Activated B cell treated with CpG ODN at 0.5 μM for 24 hours (primary cell): Measurements from ENCODE around the gene FBN2. TPM values are rescaled to one million over a fixed set of nuclear protein-coding genes. Genes with fewer than 3 reads are reported as not detected.

Experiments used
- ATAC-seq: fragments of 200-7000 bp; cut with Tn5 transposase; one replicate; pipeline ENCODE4 v1.10.0; 2021; ENCODE audit warnings: low read depth, mild to moderate bottlenecking, moderate library complexity
- CTCF ChIA-PET: fragments of 350-600 bp; sonication (Branson Sonifier 250); formaldehyde crosslinking; loops from one replicate; lab custom pipeline; 2021; ENCODE audit warnings: antibody characterized with exemption; lab: Charles Lee
- POLR2A ChIA-PET: fragments of 350-600 bp; sonication (Branson Sonifier 250); formaldehyde crosslinking; loops from one replicate; lab custom pipeline; 2021; ENCODE audit warnings: antibody characterized with exemption; lab: Charles Lee
- DNase-seq: peaks from one replicate; pipeline ENCODE4 v3.0.0; 2022
- H3K27ac Mint-ChIP-seq: one replicate; pipeline ENCODE4 v1.8.0; 2020; ENCODE audit warnings: mixed read lengths
- H3K27me3 Mint-ChIP-seq: one replicate; pipeline ENCODE4 v1.8.0; 2021; ENCODE audit warnings: mixed read lengths
- H3K36me3 Mint-ChIP-seq: one replicate; pipeline ENCODE4 v1.8.0; 2021; ENCODE audit warnings: low read depth, mixed read lengths
- H3K4me1 Mint-ChIP-seq: one replicate; pipeline ENCODE4 v1.8.0; 2021; ENCODE audit warnings: mixed read lengths
- H3K4me3 Mint-ChIP-seq: one replicate; pipeline ENCODE4 v1.8.0; 2020; ENCODE audit warnings: mild to moderate bottlenecking, mixed read lengths
- H3K9me3 Mint-ChIP-seq: one replicate; pipeline ENCODE4 v1.8.0; 2020; ENCODE audit warnings: mixed read lengths
- CTCF ChIP-seq: fragments of 200-600 bp; IDR thresholded peaks from one replicate; pipeline ENCODE4 v1.8.0; 2022; ENCODE audit warnings: antibody characterized with exemption, mild to moderate bottlenecking
- intact Hi-C: fragments of 100-400 bp; cut with micrococcal nuclease; formaldehyde crosslinking; loops from one replicate; pipeline ENCODE4 v1.15.1; 2024
- total RNA-seq: library from RNA; stranded (reverse); gene quantifications from 2 replicates; pipeline ENCODE4 v1.2.3, GENCODE V29; 2022

Gene FBN2
- total RNA-seq, 1 donor from 2014 or later: not detected

GRCh38 chr5:128341056-128341455 lies 197.0 kb downstream of the FBN2 start:
- no peak overlapping the region for H3K4me3 Mint-ChIP-seq
- H3K36me3 Mint-ChIP-seq: no peaks in the 10 kb centered on the region
- no peaks in the 10 kb centered on the region for H3K27me3 Mint-ChIP-seq
- H3K27ac Mint-ChIP-seq: no peak overlapping the region
- POLR2A ChIA-PET: no interaction called here
- CTCF ChIA-PET: no interaction called here
- DNase-seq (no peak), ATAC-seq (no peak)
- no peaks in the 10 kb centered on the region for H3K4me1 Mint-ChIP-seq
- TF ChIP-seq CTCF: no peak
- H3K9me3 Mint-ChIP-seq: peaks cover 3% of the 10 kb centered on the region
- intact Hi-C loops: no loop called here

GRCh38 chr5:128340648-128341047 lies 197.4 kb downstream of the FBN2 start:
- POLR2A ChIA-PET: no interaction called here
- intact Hi-C loops: no loop called here
- peaks cover 3% of the 10 kb centered on the region for H3K9me3 Mint-ChIP-seq
- H3K27me3 Mint-ChIP-seq: no peaks in the 10 kb centered on the region
- no peak for TF ChIP-seq CTCF
- H3K4me3 Mint-ChIP-seq: no peak overlapping the region
- no peaks in the 10 kb centered on the region for H3K36me3 Mint-ChIP-seq
- ATAC-seq (no peak), DNase-seq (no peak)
- H3K4me1 Mint-ChIP-seq: no peaks in the 10 kb centered on the region
- CTCF ChIA-PET: no interaction called here
- no peak overlapping the region for H3K27ac Mint-ChIP-seq

GRCh38 chr5:128339585-128339984 lies 198.5 kb downstream of the FBN2 start:
- POLR2A ChIA-PET: no interaction called here
- Mint-ChIP-seq H3K4me1 (no peaks in the 10 kb centered on the region), H3K27ac (no peak overlapping the region), H3K27me3 (no peaks in the 10 kb centered on the region), H3K36me3 (no peaks in the 10 kb centered on the region), H3K9me3 (peaks cover 3% of the 10 kb centered on the region), H3K4me3 (no peak overlapping the region)
- no peak for TF ChIP-seq CTCF
- DNase-seq (no peak), ATAC-seq (no peak)
- intact Hi-C loops: no loop called here
- CTCF ChIA-PET: no interaction called here

- ChIA-PET CTCF (no interaction called here), POLR2A (no interaction called here)
- DNase-seq (no peak), ATAC-seq (no peak)
- intact Hi-C loops: no loop called here
- no peak for TF ChIP-seq CTCF
- H3K4me3 Mint-ChIP-seq: no peak overlapping the region
- H3K36me3 Mint-ChIP-seq: no peaks in the 10 kb centered on the region
- H3K27ac Mint-ChIP-seq: no peak overlapping the region
- H3K9me3 Mint-ChIP-seq: peaks cover 3% of the 10 kb centered on the region
- no peaks in the 10 kb centered on the region for H3K4me1 Mint-ChIP-seq
- no peaks in the 10 kb centered on the region for H3K27me3 Mint-ChIP-seq
Measured at GRCh38 chr5:128338649-128339048, 199.4 kb downstream of the FBN2 start.

GRCh38 chr5:128335339-128335738 lies 202.7 kb downstream of the FBN2 start:
- no peak overlapping the region for H3K4me3 Mint-ChIP-seq

More at GRCh38 chr5:128335339-128335738, 202.7 kb downstream of the FBN2 start:
- ChIA-PET POLR2A (no interaction called here), CTCF (no interaction called here)
- Mint-ChIP-seq H3K9me3 (no peaks in the 10 kb centered on the region), H3K36me3 (no peaks in the 10 kb centered on the region), H3K27ac (no peak overlapping the region), H3K27me3 (peaks cover 2% of the 10 kb centered on the region), H3K4me1 (no peaks in the 10 kb centered on the region)
- TF ChIP-seq CTCF: no peak
- ATAC-seq (no peak), DNase-seq (no peak)
- intact Hi-C loops: no loop called here
